Measurements from ENCODE around the gene ATRN. TPM values are rescaled to one million over a fixed set of nuclear protein-coding genes. Genes with fewer than 3 reads are reported as not detected.
"Not testable (repeated sequence)": the region's sequence is repeated elsewhere in the genome, so short reads cannot be mapped to it uniquely, and the experiment has no call there.

Gene ATRN
- total RNA-seq (10 to 100 TPM; 17.5 to 63.9 (median 35.5) TPM), polyA plus RNA-seq (1 to 10 TPM; 2.9 to 7.0 (median 3.9) TPM)
- long read RNA-seq, donor 1: 0 reads
- long read RNA-seq, donor 2, full-length matches to known transcripts: 2 of 12 reads
- long read RNA-seq, donor 2, partial matches to known transcripts: 10 of 12 reads
- long read RNA-seq, donor 2, other reads (novel, unspliced or antisense): 0 of 12 reads
- long read RNA-seq, donor 3: 0 reads
- long read RNA-seq, donor 4: 0 reads
- long read RNA-seq, donor 5, partial matches to known transcripts: 0 of 1 reads
- long read RNA-seq, donor 5, other reads (novel, unspliced or antisense): 0 of 1 reads
- long read RNA-seq, donor 6, partial matches to known transcripts: 11 of 11 reads
- long read RNA-seq, donor 6, other reads (novel, unspliced or antisense): 0 of 11 reads
- long read RNA-seq, donor 7, full-length matches to known transcripts: 2 of 7 reads
- long read RNA-seq, donor 7, partial matches to known transcripts: 5 of 7 reads
- long read RNA-seq, donor 7, other reads (novel, unspliced or antisense): 0 of 7 reads
- long read RNA-seq, donor 8, full-length matches to known transcripts: 3 of 8 reads
- long read RNA-seq, donor 8, partial matches to known transcripts: 5 of 8 reads
- long read RNA-seq, donor 8, other reads (novel, unspliced or antisense): 0 of 8 reads
- long read RNA-seq, donor 9: 0 reads
- long read RNA-seq, donor 10, partial matches to known transcripts: 5 of 7 reads
- long read RNA-seq, donor 10, other reads (novel, unspliced or antisense): 0 of 7 reads

DNA sequence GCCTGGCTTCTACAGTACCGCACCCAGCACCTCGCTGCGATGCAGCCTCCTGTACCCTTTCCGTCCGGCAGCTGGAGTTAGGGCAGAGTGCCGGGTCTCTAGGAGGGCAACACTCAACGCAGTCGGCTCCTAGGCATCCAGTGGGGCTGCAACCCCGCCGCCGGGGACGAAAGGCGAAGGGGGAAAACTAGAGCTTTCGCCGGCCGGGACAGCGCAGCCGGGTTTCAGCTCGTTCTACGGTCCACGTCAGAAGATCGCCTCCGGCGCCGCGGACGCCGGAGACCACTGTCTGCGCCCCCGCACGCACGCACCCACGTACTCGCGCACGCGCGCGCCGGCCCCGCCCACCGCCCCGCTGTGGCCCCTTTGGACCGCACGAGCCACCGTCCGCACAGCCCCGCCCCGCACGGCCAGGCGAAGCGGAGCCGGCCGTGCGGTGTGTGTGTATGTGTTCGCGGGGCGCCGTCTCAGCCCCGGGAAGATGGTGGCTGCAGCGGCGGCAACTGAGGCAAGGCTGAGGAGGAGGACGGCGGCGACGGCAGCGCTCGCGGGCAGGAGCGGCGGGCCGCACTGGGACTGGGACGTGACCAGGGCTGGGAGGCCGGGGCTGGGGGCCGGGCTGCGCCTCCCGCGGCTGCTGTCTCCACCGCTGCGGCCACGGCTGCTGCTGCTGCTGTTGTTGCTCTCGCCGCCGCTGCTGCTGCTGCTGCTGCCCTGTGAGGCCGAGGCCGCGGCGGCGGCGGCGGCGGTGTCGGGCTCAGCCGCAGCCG lies at the start of gene ATRN:
Gene ATRN, plus strand, starts transcription at position 392 of the 770 bp plus-strand sequence. Its CDS starts 90 bp downstream, at position 482.
- H3K4me1 ChIP-seq: peaks cover 19 to 46% (median 34%) of the 10 kb centered on the region in 4 donors
- H3K27me3 ChIP-seq: no peaks in the 10 kb centered on the region
- WGBS, 5 donors: 0 to 1% (median 0%) methylated on average over 7 to 95 of the region's 95 CpGs
- peak; percentile 39 to 94 (median 81) for TF ChIP-seq POLR2AphosphoS5 (IDR thresholded peaks at IDR 0.05)
- peak in 1 of 4 donors; percentile 28 for TF ChIP-seq POLR2A (IDR thresholded peaks at IDR 0.05)
- TF ChIP-seq, protein P1, sequence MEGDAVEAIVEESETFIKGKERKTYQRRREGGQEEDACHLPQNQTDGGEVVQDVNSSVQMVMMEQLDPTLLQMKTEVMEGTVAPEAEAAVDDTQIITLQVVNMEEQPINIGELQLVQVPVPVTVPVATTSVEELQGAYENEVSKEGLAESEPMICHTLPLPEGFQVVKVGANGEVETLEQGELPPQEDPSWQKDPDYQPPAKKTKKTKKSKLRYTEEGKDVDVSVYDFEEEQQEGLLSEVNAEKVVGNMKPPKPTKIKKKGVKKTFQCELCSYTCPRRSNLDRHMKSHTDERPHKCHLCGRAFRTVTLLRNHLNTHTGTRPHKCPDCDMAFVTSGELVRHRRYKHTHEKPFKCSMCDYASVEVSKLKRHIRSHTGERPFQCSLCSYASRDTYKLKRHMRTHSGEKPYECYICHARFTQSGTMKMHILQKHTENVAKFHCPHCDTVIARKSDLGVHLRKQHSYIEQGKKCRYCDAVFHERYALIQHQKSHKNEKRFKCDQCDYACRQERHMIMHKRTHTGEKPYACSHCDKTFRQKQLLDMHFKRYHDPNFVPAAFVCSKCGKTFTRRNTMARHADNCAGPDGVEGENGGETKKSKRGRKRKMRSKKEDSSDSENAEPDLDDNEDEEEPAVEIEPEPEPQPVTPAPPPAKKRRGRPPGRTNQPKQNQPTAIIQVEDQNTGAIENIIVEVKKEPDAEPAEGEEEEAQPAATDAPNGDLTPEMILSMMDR (IDR thresholded peaks at IDR 0.05): no peak
- peak; percentile 91 to 97 for DNase-seq
- H3K9me3 ChIP-seq: no peaks in the 10 kb centered on the region
- H3K4me3 ChIP-seq: peak within 1 kb of the TSS; percentile 82 to 97 (median 92)
- intact Hi-C loops (cut with DNase I; ENCODE audit: low total_unique reads): no loop called here
- H3K36me3 ChIP-seq: no peaks in the 10 kb centered on the region
- peak within 1 kb of the TSS; percentile 84 to 90 (median 88) for H3K27ac ChIP-seq

- no peak for DNase-seq
- Histone ChIP-seq H3K36me3 (no peaks in the 10 kb centered on the region), H3K9me3 (no peaks in the 10 kb centered on the region), H3K4me3 (no peak overlapping the region), H3K27ac (no peak overlapping the region), H3K4me1 (peaks cover 0 to 11% (median 0%) of the 10 kb centered on the region in 4 donors), H3K27me3 (no peaks in the 10 kb centered on the region)
- WGBS, 5 donors: 71 to 83% (median 80%) methylated on average over 6 of the region's 6 CpGs
- TF ChIP-seq POLR2AphosphoS5 (IDR thresholded peaks at IDR 0.05) (no peak), POLR2A (IDR thresholded peaks at IDR 0.05) (no peak), EP300 (IDR thresholded peaks at IDR 0.05) (no peak)
- TF ChIP-seq, protein P1 (IDR thresholded peaks at IDR 0.05): no peak
- intact Hi-C loops (cut with DNase I; ENCODE audit: low total_unique reads): no loop called here
These were observed 48.8 kb upstream of the ATRN start for GRCh38 chr20:3421985-3422384.

- Histone ChIP-seq H3K36me3 (no peaks in the 10 kb centered on the region), H3K9me3 (no peaks in the 10 kb centered on the region), H3K4me3 (no peak overlapping the region), H3K27ac (no peak overlapping the region), H3K27me3 (no peaks in the 10 kb centered on the region), H3K4me1 (peaks cover 0 to 11% (median 0%) of the 10 kb centered on the region in 4 donors)
- WGBS, 5 donors: 65 to 74% (median 68%) methylated on average over 5 of the region's 5 CpGs
- intact Hi-C loops (cut with DNase I; ENCODE audit: low total_unique reads): no loop called here
- TF ChIP-seq POLR2A (IDR thresholded peaks at IDR 0.05) (no peak), POLR2AphosphoS5 (IDR thresholded peaks at IDR 0.05) (no peak), EP300 (IDR thresholded peaks at IDR 0.05) (no peak)
- TF ChIP-seq, protein P1 (IDR thresholded peaks at IDR 0.05): no peak
- DNase-seq: no peak
These were observed 47.7 kb upstream of the ATRN start for GRCh38 chr20:3423126-3423525.

GRCh38 chr20:3426766-3427165 lies 44.1 kb upstream of the ATRN start:
- H3K27me3 ChIP-seq; DNase-seq; intact Hi-C loops (cut with DNase I; ENCODE audit: low total_unique reads); H3K4me3 ChIP-seq; H3K4me1 ChIP-seq; H3K27ac ChIP-seq; H3K9me3 ChIP-seq; H3K36me3 ChIP-seq: not testable (repeated sequence)
- WGBS, 5 donors: 73 to 95% (median 81%) methylated on average over 4 of the region's 4 CpGs

Measured in stomach (tissue), 19 donors.